KOPT-K1 (cell line): ENCODE data around the gene SCAF8.
"Not testable (repeated sequence)": the region's sequence is repeated elsewhere in the genome, so short reads cannot be mapped to it uniquely, and the experiment has no call there.

ENCODE experiments used
- H3K27ac ChIP-seq: fragments of 200-600 bp; sonication (generic); 2 replicates; pipeline ENCODE4 v1.5.1; 2016; ENCODE audit warnings: antibody characterized with exemption, mild to moderate bottlenecking, low read depth, low read length; ENCODE audit not compliant: poor library complexity, severe bottlenecking
- H3K36me3 ChIP-seq: fragments of 200-600 bp; sonication (generic); 2 replicates; pipeline ENCODE4 v1.5.1; 2017; ENCODE audit warnings: antibody characterized with exemption, mild to moderate bottlenecking, low read length, moderate library complexity; ENCODE audit not compliant: insufficient read depth
- H3K9me3 ChIP-seq: fragments of 200-600 bp; sonication (generic); 2 replicates; pipeline ENCODE4 v1.5.1; 2017; ENCODE audit warnings: antibody characterized with exemption, low read length, mild to moderate bottlenecking; ENCODE audit not compliant: insufficient read depth, poor library complexity, severe bottlenecking

Gene SCAF8

DNA sequence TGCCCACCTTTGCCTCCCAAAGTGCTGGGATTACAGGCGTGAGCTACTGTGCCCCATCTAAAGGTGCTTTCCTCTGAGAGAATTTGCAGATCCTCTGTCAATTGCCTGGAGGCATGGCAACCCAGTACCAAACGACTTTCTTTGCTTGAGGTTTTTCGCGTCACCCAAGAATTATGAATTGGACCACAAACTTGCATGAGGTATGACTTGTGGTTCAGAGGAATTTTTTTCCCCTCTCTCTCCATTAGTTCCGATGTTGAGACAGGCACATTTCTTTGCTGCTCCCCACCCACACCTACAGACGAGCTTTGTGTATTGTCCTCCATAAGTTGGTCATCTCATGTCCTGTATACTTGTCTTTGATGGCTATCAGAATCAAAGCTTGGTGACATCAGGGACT is 11.8 kb upstream of the SCAF8 start:
- Histone ChIP-seq H3K36me3 (no peaks in the 10 kb centered on the region), H3K27ac (no peak overlapping the region), H3K9me3 (peaks cover 23% of the 10 kb centered on the region)

DNA sequence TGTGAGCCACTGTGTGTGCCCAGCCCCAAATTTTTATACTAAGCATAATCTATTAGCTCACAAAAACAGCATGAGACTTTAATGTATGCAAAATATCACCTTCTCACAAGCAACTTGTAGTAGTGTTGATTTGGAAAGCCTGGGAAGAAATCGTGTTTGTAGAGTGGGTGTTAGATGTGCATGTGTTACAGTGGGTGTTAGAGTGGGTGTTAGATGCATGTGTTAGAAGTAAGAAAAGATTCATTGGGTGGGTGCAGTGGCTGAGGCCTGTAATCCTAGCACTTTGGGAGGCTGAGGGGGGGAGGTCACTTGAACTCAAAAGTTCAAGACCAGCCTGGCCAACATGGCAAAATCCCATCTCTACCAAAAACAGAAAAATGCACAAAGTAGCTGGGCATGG is 6.3 kb upstream of the SCAF8 start:
- Histone ChIP-seq H3K27ac (no peak overlapping the region), H3K36me3 (no peaks in the 10 kb centered on the region), H3K9me3 (no peaks in the 10 kb centered on the region)

DNA sequence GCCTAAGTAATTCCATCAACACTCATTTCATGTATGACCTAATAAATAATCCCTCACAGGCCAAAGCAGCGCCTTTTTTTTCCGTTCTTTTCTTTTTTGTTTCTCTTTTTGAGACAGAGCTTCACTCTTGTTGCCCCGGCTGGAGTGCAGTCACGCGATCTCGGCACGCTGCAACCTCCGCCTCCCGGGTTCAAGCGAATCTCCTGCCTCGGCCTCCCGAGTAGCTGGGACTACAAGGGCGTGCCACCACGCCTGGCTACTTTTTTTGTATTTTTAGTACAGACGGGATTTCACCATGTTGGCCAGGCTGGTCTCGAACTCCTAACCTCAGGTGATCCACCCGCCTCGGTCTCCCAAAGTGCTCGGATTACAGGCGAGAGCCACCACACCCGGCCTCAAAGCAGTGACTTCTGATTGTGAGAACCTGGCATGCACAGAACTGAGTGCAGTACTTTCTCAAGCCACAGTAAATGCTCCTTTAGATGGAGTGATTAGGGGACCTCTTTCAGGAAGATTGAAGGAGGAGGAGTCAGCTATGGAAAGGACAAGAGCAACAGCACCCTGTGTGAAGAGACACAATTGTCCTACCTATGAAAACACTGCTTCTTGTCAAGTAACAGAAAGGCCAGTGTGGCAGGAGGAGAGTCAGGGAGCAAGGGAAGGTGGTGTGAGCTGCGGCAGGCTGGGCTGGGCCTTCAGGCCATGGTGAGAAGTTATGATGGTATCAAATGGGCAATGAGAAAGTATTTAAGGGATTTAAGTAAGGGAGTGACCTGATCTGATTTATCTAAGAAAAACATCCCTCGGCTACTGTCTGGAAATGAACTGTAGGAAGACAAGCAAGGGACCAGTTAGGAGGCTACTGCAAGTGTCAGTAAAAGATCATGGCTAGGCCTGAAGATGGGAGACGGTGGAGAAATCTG is 1.7 kb upstream of the SCAF8 start:
- no peak overlapping the region for H3K27ac ChIP-seq
- peaks cover 11% of the 10 kb centered on the region; the same call in 1 of the 2 replicates for H3K36me3 ChIP-seq

DNA sequence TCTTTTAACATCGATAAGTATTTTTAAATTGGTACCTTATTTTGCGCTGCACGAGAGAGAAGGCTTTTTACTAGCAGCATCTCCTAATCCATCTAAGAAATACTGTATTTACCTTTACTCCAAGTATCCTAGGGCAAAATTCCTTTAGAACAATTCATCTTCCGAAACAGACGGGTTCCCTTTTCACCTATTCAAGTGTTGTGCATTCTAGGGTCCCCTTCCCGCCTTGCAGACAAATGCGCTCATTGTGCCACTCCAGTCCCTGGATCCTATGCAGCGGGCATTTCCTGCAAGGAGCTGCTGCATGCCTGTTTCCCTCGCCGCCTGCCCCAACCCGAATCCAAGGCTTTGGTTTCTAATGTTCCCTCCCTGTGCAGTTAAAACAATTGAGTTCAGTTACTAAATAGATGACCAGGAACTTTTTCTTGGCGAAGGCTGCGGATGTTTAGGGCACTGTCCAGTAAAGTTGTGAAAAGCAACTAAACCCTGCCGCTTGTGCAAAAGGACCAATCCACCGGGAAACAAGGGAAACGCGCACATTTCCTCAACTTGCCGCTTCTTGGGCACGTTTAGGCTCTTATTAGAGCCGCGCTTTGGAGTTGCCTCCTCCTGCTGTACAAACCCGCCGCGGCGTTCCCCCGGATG is 556 bp upstream of the SCAF8 start:
- Histone ChIP-seq H3K27ac (peak overlapping the region; percentile 98), H3K9me3 (no peaks in the 10 kb centered on the region), H3K36me3 (peaks cover 19% of the 10 kb centered on the region)

More for the DNA sequence above, 1.7 kb upstream of the SCAF8 start:
- no peaks in the 10 kb centered on the region for H3K9me3 ChIP-seq

DNA sequence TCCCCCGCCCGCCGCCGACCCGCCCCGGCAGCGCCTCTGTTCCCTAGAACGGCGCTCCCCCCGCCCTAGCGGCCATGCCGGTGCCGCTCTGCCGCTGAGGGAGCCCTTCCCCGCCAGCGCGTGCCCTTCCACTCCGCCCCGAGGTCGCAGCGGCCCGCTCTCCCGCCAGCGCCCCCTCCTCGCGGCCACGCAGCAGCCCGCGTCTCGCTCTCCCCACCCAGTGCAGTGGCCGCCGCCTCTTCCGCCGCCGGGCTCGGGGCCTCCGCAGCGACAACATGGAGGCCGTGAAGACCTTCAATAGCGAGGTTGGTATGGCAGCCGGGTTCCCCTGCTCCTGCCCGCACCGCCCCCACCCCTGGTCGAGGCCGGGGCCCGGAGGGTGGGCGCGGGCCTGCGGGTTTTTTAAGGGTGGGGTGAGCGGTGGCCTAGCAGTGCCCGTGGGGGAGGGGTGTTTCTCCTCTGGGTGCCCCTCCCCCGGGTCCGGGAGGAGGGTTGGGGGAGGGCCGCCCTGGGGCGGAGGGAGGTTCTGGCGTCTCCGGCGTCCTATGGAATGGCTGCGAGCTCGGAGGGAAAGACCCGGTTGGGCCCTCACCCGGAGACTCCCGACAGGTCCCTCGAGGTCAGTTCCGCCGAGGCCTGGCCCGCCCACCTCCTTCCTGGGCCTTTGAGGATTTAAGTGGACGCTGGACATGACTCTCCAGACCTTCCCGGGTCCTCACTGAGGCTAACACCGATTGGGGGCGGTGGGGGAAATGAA is 588 bp downstream of the SCAF8 start:
- Histone ChIP-seq H3K27ac (peak overlapping the region; percentile 98), H3K36me3 (peaks cover 25% of the 10 kb centered on the region), H3K9me3 (no peaks in the 10 kb centered on the region)

DNA sequence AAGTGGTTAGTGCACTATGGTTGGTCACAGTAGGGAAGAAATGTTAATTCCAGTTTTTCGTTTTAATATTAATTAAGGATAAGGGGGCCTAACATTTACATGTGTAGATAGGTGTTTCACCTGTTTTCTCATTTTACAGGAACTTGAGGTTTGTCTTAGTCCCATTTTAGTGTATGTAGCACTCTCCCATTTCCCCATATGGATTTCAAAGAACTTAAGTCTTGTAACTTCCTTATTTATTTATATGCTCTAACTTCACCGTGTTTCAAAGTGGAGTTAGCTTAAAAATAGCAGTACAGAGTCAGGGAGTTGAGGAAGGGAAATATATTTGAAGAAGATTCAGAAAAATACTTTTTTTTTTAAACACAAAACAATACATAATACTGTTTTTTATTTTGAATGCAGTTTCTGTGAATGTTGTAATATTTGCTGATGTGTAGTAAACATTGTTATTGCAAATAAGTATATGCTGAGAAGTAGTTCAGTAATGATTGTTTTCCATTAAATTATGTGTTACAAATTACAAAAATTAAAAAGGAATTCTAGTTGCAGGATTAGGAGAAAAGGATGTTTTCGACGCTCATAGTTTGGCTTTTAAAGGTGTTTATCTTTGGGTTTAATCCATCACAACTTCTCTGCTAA is 3.5 kb downstream of the SCAF8 start:
- Histone ChIP-seq H3K9me3 (no peaks in the 10 kb centered on the region), H3K27ac (no peak overlapping the region), H3K36me3 (peaks cover 33% of the 10 kb centered on the region)

DNA sequence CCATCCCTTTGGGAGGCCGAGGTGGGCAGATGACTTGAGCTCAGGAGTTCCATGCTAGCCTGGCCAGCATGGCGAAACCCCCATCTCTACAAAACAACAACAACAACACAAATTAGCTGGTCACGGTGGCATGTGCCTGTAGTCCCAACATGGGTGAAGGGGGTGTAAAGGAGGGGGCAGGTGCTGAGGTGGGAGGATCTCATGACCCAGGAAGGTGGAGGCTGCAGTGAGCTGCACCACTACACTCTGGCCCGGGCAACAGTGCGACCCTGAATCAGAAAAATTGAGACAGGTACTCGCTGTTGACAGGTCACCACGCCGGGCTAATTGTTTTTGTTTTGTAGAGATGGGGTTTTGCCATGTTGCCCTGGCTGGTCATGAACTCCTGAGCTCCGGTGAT is 4.2 kb downstream of the SCAF8 start:
- H3K36me3 ChIP-seq, result peaks cover 40% of the 10 kb centered on the region
- H3K27ac ChIP-seq, result no peak overlapping the region
- no peaks in the 10 kb centered on the region for H3K9me3 ChIP-seq

DNA sequence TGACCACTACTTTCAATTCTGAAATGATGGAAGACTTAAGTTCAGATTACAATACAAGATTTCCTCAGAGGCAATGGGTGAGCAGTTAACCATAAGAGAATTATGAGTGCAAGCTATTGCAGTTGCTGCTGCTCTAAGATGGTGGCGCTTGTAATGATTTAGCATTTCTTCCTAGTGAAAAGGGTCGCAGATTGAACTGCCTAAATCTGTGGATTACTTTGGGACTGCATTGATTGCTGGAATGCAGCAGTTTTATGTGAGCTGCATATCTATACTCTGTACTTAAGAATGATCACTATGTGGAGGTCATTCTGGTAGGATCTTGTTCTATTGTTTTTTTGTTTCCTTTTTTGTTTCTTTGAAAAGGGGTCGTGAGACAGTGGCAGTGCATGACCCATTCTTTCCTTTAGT is 5.3 kb downstream of the SCAF8 start:
- H3K27ac ChIP-seq, result no peak overlapping the region
- H3K9me3 ChIP-seq, result no peaks in the 10 kb centered on the region
- H3K36me3 ChIP-seq, result peaks cover 47% of the 10 kb centered on the region

DNA sequence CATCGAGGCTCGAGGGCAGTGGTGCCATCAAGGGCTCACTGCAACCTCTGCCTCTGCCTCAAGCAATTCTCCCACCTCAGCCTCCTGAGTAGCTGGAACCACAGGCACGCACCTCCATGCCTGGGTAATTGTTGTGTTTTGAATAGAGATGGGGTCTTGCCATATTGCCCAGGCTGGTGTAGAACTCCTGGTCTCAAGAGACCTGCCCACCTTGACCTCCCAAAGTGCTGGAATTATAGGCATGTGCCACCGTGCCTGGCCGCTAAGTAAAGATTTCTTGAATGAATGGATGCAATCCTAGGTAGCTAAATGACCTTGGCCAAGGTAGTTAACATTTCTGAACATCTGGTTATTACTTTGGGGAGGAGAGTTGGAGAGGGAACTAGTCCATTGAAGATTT is 7.4 kb downstream of the SCAF8 start:
- no peaks in the 10 kb centered on the region for H3K9me3 ChIP-seq
- no peak overlapping the region for H3K27ac ChIP-seq
- H3K36me3 ChIP-seq, result peaks cover 50% of the 10 kb centered on the region

DNA sequence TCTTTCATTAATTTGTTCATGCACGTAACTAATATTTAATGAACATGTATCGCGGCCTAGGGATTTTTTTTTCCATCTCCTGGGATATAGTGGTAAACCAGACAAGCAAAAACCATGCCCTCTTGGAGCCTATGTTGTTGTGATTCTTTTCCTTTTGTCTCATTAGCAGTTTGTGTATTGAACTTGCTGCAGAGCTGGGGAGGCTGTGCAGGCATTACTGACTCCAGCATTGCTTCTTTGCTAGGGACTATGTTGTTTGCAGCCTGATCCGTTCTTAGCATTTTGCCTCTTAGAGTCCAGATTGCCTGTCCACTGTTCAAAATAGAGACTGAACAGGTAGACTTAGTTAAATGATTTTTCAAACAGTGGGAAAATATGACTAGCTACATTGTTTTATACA is 9.7 kb downstream of the SCAF8 start:
- no peaks in the 10 kb centered on the region for H3K9me3 ChIP-seq
- H3K36me3 ChIP-seq, result peaks cover 32% of the 10 kb centered on the region
- no peak overlapping the region for H3K27ac ChIP-seq

DNA sequence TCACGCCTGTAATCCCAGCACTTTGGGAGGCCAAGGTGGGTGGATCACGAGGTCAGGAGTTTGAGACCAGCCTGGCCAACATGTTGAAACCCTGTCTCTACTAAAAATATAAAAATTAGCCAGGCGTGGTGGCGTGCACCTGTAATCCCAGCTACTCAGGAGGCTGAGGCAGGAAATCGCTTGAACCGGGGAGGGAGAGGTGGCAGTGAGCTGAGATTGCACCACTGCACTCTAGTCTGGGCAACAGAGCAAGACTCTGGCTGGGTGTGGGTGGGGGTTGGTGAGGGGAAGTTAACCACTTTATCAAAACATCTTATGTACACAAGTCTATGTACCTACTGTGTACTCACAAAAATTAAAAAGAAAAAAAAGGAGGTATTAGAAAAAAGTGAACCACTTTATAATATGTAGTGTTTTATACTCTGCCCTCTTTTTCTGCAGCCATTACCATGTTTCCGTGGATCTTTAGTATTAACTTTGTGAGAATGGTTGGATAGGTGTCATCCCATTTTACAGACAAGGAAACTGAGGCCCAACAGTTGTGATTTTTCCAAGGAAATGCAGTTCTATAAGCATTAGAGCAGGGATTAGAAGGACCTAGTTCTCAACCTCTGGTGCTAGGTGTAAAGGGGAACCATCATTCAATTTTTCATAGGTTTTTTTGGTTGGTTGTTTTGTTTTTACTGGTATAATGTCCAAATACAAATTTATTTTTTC is 11.0 kb downstream of the SCAF8 start:
- not testable (repeated sequence) for H3K9me3 ChIP-seq, H3K27ac ChIP-seq
- H3K36me3 ChIP-seq, result peaks cover 27% of the 10 kb centered on the region

DNA sequence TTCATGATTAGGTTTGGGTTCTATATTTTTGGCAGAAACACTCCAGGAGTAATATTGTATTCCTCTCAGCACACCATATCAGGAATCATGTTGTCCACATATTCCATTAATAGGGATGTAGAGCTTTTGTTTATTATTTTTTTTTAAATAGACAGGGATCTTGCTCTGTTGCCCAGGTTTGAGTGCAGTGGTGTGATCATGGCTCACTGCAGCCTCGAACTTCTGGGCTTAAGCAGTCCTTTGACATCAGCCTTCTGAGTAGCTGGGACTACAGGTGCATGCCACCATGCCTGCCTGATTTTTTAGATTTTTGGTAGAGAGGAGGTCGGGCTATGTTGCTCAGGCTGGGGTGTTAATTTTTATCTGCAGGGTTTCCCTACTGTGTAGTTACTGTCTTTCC is 12.0 kb downstream of the SCAF8 start:
- Histone ChIP-seq H3K36me3 (peaks cover 27% of the 10 kb centered on the region), H3K27ac (no peak overlapping the region), H3K9me3 (no peaks in the 10 kb centered on the region)

DNA sequence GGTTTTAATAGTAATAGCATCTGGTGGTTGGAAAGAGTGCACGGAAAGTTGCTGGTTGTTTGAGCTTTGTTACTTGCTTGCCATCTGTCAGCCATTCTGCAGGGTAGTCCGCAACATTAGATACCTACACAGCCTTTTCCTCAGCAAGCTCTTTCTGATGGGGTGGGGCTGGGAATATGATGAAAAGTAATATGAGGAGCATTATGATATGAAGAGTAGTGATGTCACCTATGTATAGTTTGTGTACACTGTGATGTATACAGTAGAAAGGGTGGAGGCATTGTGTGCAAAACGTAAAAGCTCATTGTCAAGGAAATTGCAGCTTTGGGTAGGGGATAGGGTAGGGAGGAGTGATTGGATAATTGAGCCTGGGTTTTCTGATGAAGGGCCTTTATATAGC is 16.1 kb downstream of the SCAF8 start:
- Histone ChIP-seq H3K27ac (no peak overlapping the region), H3K36me3 (peaks cover 15% of the 10 kb centered on the region), H3K9me3 (no peaks in the 10 kb centered on the region)

DNA sequence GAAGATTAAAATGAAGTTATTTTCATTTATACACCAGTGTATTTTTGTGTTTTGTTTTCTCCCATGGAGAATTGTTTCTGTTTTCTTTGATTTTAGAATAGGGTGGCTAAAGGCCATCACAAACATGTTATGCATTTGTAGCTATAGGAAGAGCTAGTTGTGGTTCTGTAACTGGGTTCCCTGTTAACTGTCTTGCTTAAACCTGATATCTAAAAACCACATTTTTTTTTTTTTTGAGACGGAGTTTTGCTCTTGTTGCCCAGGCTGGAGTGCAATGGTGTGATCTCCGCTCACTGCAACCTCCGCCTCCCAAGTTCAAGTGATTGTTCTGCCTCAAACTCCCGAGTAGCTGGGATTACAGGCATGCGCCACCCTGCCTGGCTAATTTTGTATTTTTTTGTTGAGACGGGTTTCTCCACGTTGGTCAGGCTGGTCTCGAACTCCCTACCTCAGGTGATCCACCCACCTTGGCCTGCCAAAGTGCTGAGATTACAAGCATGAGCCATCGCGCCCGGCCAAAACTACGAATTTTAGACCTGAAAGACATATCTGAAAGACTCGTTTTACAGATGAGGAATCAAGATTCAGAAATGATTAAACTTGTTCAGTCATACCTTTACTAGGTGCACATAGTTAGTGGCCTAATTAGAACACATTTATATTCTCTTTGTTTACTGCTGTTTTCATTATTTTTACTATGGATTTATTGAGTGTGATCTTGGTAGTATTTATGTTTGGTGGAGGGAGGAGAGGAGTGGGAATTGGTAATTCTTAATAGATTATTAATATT is 18.0 kb downstream of the SCAF8 start:
- H3K27ac ChIP-seq, result no peak overlapping the region
- H3K9me3 ChIP-seq, result no peaks in the 10 kb centered on the region
- peaks cover 10% of the 10 kb centered on the region for H3K36me3 ChIP-seq
